Prostate gland (tissue), 2 donors: ENCODE data around the gene DUOXA2. TPM values are rescaled to one million over a fixed set of nuclear protein-coding genes. Genes with fewer than 3 reads are reported as not detected.
A peak's percentile ranks its signal among the peaks of the same experiment; 100 is the strongest.

Experiments
- DNase-seq: peaks from one replicate; pipeline ENCODE4 v3.0.0-alpha.2; 2019; ENCODE audit warnings: low spot score
- H3K27ac ChIP-seq, 2 donors: fragments of 200-600 bp; sonication (generic); 2 replicates each; pipeline ENCODE4 v1.5.1; 2017 to 2019
- H3K27me3 ChIP-seq: fragments of 200-600 bp; sonication (generic); replicated peaks from 2 replicates; pipeline ENCODE4 v1.5.1; 2019; ENCODE audit not compliant: insufficient read depth
- H3K36me3 ChIP-seq, 2 donors: fragments of 200-600 bp; sonication (generic); 1 replicate in 1 of 2; 2 replicates in 1 of 2; pipeline versions ENCODE4 v1.5.1 to v1.8.1; 2017 to 2019
- H3K4me1 ChIP-seq: fragments of 200-600 bp; sonication (generic); replicated peaks from 2 replicates; pipeline ENCODE4 v1.5.1; 2019
- H3K4me3 ChIP-seq, 2 donors: fragments of 200-600 bp; sonication (generic); 2 replicates each; pipeline ENCODE4 v1.5.1; 2017 to 2019
- H3K9me3 ChIP-seq: fragments of 200-600 bp; sonication (generic); 2 replicates; pipeline ENCODE4 v1.5.1; 2017
- POLR2A ChIP-seq: fragments of 450-650 bp; IDR thresholded peaks from one replicate; pipeline ENCODE4 v1.6.1; 2016; ENCODE audit warnings: antibody characterized with exemption, mild to moderate bottlenecking
- POLR2AphosphoS5 ChIP-seq: sonication (generic); formaldehyde crosslinking; IDR thresholded peaks from one replicate; pipeline ENCODE4 v1.6.1; 2017; ENCODE audit warnings: antibody characterized with exemption
- WGBS: methylation state at CpG from one replicate; pipeline ENCODE4 v1.1.5; 2018; 5-methylcytosine and 5-hydroxymethylcytosine counted together
- intact Hi-C: fragments of 100-400 bp; cut with DNase I; formaldehyde crosslinking; loops from one replicate; pipeline ENCODE4 v1.14.2; 2022
- total RNA-seq, 2 donors: library from RNA; depleted of rRNA; stranded (reverse); fragments of >200 nt; gene quantifications; one replicate each; pipeline ENCODE4 v1.1.0, GENCODE V29; 2016
- TF ChIP-seq, protein P1 (sequence below), 4 experiments: fragments of 200-600 bp in 2 of 4; fragments of 450-650 bp in 2 of 4; sonication (generic) in 2 of 4; IDR thresholded peaks; 1 replicate in 3 of 4; 2 replicates in 1 of 4; pipeline ENCODE4 v1.5.1; 2016 to 2019; ENCODE audit warnings: antibody characterized with exemption in 4 of 4, mild to moderate bottlenecking in 2 of 4, moderate library complexity in 2 of 4

The DUOXA2 gene
- total RNA-seq, 2 donors from 2014 or later, result not detected

DNA sequence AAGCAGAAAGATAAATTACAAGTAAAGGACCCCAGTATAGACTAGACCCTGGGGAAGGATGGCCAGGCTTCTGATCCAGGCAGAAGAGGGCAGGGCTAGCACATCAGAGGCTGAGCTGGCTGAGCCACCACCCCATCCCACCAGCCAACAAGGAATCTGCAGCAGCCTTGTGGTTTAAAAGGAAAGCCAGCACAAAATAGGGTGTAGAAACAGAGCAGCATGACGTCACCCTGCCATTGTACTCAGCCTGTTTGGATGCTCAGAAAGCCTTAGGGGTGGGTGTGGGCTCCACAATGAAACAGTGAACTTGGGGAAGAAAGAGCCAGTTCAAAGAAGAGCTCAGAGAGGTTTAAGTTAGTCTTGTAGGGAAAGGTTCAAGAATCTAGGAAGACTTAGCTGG lies 43.8 kb downstream of the DUOXA2 start:
- Histone ChIP-seq H3K4me1 (no peaks in the 10 kb centered on the region), H3K27ac (no peak overlapping the region), H3K36me3 (no peaks in the 10 kb centered on the region), H3K4me3 (no peak overlapping the region), H3K9me3 (no peaks in the 10 kb centered on the region), H3K27me3 (no peaks in the 10 kb centered on the region)
- no peak for DNase-seq
- intact Hi-C loops, result no loop called here
- TF ChIP-seq POLR2AphosphoS5, result no peak
- TF ChIP-seq POLR2A, result no peak
- TF ChIP-seq, protein P1, sequence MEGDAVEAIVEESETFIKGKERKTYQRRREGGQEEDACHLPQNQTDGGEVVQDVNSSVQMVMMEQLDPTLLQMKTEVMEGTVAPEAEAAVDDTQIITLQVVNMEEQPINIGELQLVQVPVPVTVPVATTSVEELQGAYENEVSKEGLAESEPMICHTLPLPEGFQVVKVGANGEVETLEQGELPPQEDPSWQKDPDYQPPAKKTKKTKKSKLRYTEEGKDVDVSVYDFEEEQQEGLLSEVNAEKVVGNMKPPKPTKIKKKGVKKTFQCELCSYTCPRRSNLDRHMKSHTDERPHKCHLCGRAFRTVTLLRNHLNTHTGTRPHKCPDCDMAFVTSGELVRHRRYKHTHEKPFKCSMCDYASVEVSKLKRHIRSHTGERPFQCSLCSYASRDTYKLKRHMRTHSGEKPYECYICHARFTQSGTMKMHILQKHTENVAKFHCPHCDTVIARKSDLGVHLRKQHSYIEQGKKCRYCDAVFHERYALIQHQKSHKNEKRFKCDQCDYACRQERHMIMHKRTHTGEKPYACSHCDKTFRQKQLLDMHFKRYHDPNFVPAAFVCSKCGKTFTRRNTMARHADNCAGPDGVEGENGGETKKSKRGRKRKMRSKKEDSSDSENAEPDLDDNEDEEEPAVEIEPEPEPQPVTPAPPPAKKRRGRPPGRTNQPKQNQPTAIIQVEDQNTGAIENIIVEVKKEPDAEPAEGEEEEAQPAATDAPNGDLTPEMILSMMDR (IDR thresholded peaks at IDR 0.05), result no peak
- WGBS, result 59% methylated on average over 1 of the region's 1 CpG

DNA sequence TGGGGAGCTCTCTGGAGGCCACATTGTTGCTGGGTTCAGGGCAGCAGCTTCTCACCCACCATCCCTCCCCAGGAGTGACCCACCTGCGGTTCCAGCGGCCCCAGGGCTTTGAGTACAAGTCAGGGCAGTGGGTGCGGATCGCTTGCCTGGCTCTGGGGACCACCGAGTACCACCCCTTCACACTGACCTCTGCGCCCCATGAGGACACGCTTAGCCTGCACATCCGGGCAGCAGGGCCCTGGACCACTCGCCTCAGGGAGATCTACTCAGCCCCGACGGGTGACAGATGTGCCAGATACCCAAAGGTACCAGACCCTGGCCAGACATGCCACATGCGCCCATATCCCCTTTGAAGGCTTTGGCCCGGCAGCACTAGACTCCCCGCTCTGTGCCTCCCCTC lies 47.5 kb downstream of the DUOXA2 start:
- Histone ChIP-seq H3K27ac (no peak overlapping the region), H3K27me3 (no peaks in the 10 kb centered on the region), H3K9me3 (no peaks in the 10 kb centered on the region), H3K4me1 (peaks cover 4% of the 10 kb centered on the region), H3K4me3 (no peak overlapping the region), H3K36me3 (no peaks in the 10 kb centered on the region)
- no peak for TF ChIP-seq POLR2AphosphoS5
- TF ChIP-seq, protein P1 (IDR thresholded peaks at IDR 0.05), result no peak
- TF ChIP-seq POLR2A, result no peak
- intact Hi-C loops, result loop anchor here (10.0 kb wide), 2 partner anchors 213 to 423 kb away; partner anchors contain the start of genes BLOC1S6 and GATM
- WGBS, result 94% methylated on average over 14 of the region's 14 CpGs
- no peak for DNase-seq

DNA sequence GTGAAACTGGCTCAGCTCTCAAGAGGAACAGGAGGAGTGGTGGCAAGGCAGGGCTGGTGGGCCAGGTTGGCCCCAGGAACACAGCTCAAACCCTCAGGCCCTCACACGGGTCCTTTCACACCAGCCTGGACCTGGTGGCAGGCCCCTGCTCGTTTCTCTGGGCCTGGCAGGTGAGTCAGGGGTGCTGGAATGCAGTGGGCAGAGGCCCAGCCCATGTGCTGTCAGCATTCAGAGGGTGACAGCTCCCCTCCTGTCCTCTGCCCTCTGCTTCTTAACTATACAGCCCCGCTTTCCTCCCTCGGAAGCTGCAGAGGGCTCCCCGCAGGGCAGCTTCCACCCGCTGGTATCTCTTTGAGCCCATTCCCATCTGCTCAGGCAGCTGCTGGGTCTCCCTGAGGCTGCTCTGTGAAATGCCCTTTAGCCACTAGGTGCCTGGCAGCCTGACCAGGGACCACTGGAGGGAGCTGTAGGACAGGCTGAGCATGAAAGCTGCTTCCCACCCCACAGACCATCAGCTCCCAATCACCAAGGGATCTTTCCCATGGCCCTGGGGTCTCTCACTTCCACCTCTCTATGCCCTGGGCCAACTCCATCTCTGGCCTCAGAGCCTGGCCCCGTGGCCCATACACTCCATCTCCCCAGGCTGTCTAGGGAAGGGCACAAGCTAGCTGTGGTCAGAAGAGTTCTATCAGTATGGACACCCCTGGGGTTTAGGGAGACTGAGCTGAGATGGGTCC lies 48.8 kb downstream of the DUOXA2 start:
- H3K27ac ChIP-seq, result peak overlapping the region in 1 of 2 donors; percentile 49
- no peaks in the 10 kb centered on the region for H3K36me3 ChIP-seq
- WGBS, result 10% methylated on average over 6 of the region's 7 CpGs
- no peaks in the 10 kb centered on the region for H3K27me3 ChIP-seq
- TF ChIP-seq, protein P1 (IDR thresholded peaks at IDR 0.05), result peak; percentile 55 to 96 (median 78)
- TF ChIP-seq POLR2AphosphoS5, result peak; percentile 47
- TF ChIP-seq POLR2A, result no peak
- no peak overlapping the region for H3K4me3 ChIP-seq
- DNase-seq, result peak; percentile 75
- H3K9me3 ChIP-seq, result no peaks in the 10 kb centered on the region
- intact Hi-C loops, result loop anchor here (10.0 kb wide), 2 partner anchors 212 to 422 kb away; partner anchors contain the start of genes BLOC1S6 and GATM
- H3K4me1 ChIP-seq, result peaks cover 4% of the 10 kb centered on the region

DNA sequence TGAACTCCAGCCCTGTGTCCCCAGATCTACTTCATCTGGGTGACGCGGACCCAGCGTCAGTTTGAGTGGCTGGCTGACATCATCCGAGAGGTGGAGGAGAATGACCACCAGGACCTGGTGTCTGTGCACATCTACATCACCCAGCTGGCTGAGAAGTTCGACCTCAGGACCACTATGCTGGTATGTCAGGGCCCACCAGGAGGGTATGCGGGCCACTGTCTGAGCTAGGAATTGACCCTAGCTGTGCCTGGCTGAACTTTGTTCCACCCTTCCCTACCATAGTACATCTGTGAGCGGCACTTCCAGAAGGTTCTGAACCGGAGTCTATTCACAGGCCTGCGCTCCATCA lies 49.4 kb downstream of the DUOXA2 start:
- Histone ChIP-seq H3K27ac (no peak overlapping the region), H3K9me3 (no peaks in the 10 kb centered on the region), H3K4me3 (no peak overlapping the region), H3K36me3 (no peaks in the 10 kb centered on the region), H3K4me1 (peaks cover 4% of the 10 kb centered on the region), H3K27me3 (no peaks in the 10 kb centered on the region)
- intact Hi-C loops, result loop anchor here (10.0 kb wide), 2 partner anchors 211 to 421 kb away; partner anchors contain the start of genes BLOC1S6 and GATM
- TF ChIP-seq, protein P1 (IDR thresholded peaks at IDR 0.05), result no peak
- TF ChIP-seq POLR2A (no peak), POLR2AphosphoS5 (no peak)
- WGBS, result 89% methylated on average over 9 of the region's 9 CpGs
- no peak for DNase-seq

DNA sequence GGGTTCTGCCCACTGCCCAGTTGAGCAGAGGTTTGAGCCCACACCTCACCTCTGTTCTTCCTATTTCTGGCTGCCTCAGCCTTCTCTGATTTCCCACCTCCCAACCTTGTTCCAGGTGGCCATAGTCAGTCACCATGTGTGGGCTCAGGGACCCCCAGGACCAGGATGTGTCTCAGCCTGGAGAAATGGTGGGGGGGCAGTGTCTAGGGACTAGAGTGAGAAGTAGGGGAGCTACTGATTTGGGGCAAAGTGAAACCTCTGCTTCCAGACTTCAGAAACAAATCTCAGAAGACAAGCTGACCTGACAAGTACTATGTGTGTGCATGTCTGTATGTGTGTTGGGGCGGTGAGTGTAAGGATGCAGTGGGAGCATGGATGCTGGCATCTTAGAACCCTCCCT lies 50.8 kb downstream of the DUOXA2 start:
- 78% methylated on average over 1 of the region's 1 CpG for WGBS
- Histone ChIP-seq H3K27me3 (no peaks in the 10 kb centered on the region), H3K4me1 (peaks cover 4% of the 10 kb centered on the region), H3K9me3 (no peaks in the 10 kb centered on the region), H3K27ac (no peak overlapping the region), H3K36me3 (no peaks in the 10 kb centered on the region), H3K4me3 (no peak overlapping the region)
- intact Hi-C loops, result loop anchor here (5.0 to 10.0 kb wide), 3 partner anchors 210 to 420 kb away; partner anchors contain the start of genes BLOC1S6 and GATM
- TF ChIP-seq POLR2A (no peak), POLR2AphosphoS5 (no peak)
- TF ChIP-seq, protein P1 (IDR thresholded peaks at IDR 0.05), result no peak
- DNase-seq, result no peak
